K562 (cell line): ENCODE measurements around the gene SCPEP1. TPM values are rescaled to one million over a fixed set of nuclear protein-coding genes. Genes with fewer than 3 reads are reported as not detected.

Experiments used
- E2F3 ChIP-seq: fragments of 250-450 bp; sonication (Bioruptor Pico); IDR thresholded peaks from 2 replicates; pipeline ENCODE4 v1.4.0; 2020; ENCODE audit warnings: mild to moderate bottlenecking
- E2F4 ChIP-seq: sonication (generic); formaldehyde crosslinking; IDR thresholded peaks from 2 replicates; pipeline ENCODE4 v1.8.0; 2022; ENCODE audit warnings: mild to moderate bottlenecking, low read depth, missing genetic modification reagents
- GATA2 ChIP-seq: sonication (generic); formaldehyde crosslinking; IDR thresholded peaks from 2 replicates; pipeline ENCODE4 v1.4.0; 2020; ENCODE audit warnings: mild to moderate bottlenecking, missing genetic modification reagents
- HMG20A ChIP-seq: fragments of 450-650 bp; formaldehyde crosslinking; conservative IDR thresholded peaks from 2 replicates; pipeline ENCODE4 v1.4.0; 2020; ENCODE audit warnings: mild to moderate bottlenecking, mixed read lengths
- MBD2 ChIP-seq: sonication (generic); IDR thresholded peaks from 2 replicates; pipeline ENCODE4 v1.6.1; 2016; ENCODE audit warnings: low read depth, borderline replicate concordance
- PBX2 ChIP-seq, 2 experiments: IDR thresholded peaks in 1 of 2; conservative IDR thresholded peaks in 1 of 2; 2 replicates each; pipeline ENCODE4 v1.6.1; 2016; ENCODE audit warnings: low read depth in 2 of 2, mild to moderate bottlenecking in 1 of 2, missing compliant biosample characterization in 1 of 2, missing genetic modification characterization in 1 of 2, moderate library complexity in 1 of 2
- PHF8 ChIP-seq: fragments of 200-600 bp; sonication (generic); IDR thresholded peaks from 2 replicates; pipeline ENCODE4 v1.6.1; 2012; ENCODE audit warnings: mixed run types, mild to moderate bottlenecking, inconsistent platforms, low read length, moderate library complexity, borderline replicate concordance
- ZBTB40 ChIP-seq, 2 experiments: fragments of 450-650 bp in 1 of 2; sonication (generic) in 1 of 2; formaldehyde crosslinking in 1 of 2; IDR thresholded peaks; 2 replicates each; pipeline versions ENCODE4 v1.7.1 to v1.9.0; 2016 to 2022; ENCODE audit warnings: inconsistent platforms in 1 of 2, mild to moderate bottlenecking in 1 of 2, missing genetic modification reagents in 1 of 2
- ZFX ChIP-seq: sonication (generic); formaldehyde crosslinking; IDR thresholded peaks from 2 replicates; pipeline ENCODE4 v1.8.0; 2022; ENCODE audit warnings: mild to moderate bottlenecking, missing genetic modification reagents, moderate library complexity
- polyA plus RNA-seq, 8 experiments: library from polyadenylated mRNA; depleted of rRNA in 4 of 8; stranded (reverse) in 5 of 8; unstranded in 3 of 8; fragments of >200 nt; fragmentation: Nextera tagmentation in 2 of 8; fragmentation: Illumina TruSeq in 1 of 8; extraction: Ambion mirVana in 2 of 8; extraction: Trizol in 1 of 8; gene quantifications; 2 replicates each; pipeline versions ENCODE4 v1.2.1 to v1.2.3, GENCODE V29; 2011 to 2014; ENCODE audit warnings: inconsistent platforms in 1 of 8, missing spikeins in 1 of 8
- total RNA-seq, 7 experiments: library from RNA; depleted of rRNA in 6 of 7; stranded (reverse); fragments of >200 nt in 6 of 7; fragmentation: Illumina TruSeq in 2 of 7; extraction: Trizol in 2 of 7; gene quantifications; 2 replicates each; pipeline versions ENCODE4 v1.2.1 to v1.2.3, GENCODE V29; 2011 to 2021; ENCODE audit warnings: low replicate concordance in 1 of 7
- TF ChIP-seq, protein P1 (sequence below): fragments of 450-650 bp; conservative IDR thresholded peaks from 2 replicates; pipeline ENCODE4 v1.6.1; 2016; ENCODE audit warnings: missing genetic modification characterization, low read depth, mild to moderate bottlenecking, control low read depth, missing compliant biosample characterization

Gene SCPEP1
- total and polyA plus RNA-seq, 9 of the 15 experiments (the other 6 are each of a cell fraction or from before 2014, with no cell fraction given): 5.1 to 14.8 (median 7.2) TPM

DNA sequence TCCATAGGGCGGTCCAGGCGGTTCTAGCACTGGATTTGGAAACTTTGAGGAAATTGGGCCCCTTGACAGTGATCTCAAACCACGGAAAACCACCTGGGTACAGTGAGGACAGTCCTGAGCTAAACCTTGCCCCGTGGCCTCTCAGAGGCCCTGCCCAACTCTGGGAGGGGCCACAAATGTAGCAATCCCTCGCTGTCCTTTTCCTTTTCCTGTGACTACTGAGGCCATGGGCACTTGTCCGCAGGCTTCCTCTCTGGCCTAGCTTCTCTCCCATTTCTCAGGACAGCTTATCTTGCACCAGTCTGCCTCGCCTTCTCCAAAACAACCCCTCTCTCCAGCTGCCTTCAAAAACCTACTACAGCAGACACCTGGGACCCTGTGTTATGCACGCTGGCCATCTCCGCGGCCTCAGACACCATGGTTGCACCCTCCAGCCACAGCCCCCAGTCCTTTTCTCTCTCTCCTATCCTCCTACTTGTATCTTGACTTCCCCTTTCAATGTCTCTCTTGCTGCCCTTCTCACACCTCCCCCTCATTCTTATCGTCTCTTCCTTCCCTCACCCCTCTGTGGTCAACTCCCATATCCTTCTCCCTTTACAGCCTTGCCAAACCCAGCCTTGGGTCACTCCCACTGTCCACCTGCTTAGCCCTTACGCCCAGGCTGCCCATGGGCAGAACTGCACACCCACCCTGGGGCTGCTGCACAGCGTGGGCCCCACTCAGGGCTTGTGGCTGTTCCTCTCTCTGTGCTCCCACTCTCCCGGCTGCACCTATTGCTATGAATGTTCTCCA lies 7.6 kb downstream of the SCPEP1 start (continued):
- TF ChIP-seq MBD2 (peak; percentile 64; the same call in 1 of the 2 replicates), E2F4 (CRISPR knock-in tag) (no peak), PBX2 (CRISPR knock-in tag; IDR thresholded peaks at IDR 0.05; ENCODE audit: low read depth) (no peak), PBX2 (tag; conservative IDR thresholded peaks at IDR 0.05; ENCODE audit: low read depth) (no peak), E2F3 (CRISPR knock-in tag) (no peak), PHF8 (peak; percentile 48; the same call in 1 of the 2 replicates), GATA2 (peak; percentile 79), ZBTB40 (IDR thresholded peaks at IDR 0.05) (no peak), ZBTB40 (CRISPR knock-in tag; IDR thresholded peaks at IDR 0.05) (no peak), ZFX (CRISPR knock-in tag) (peak; percentile 46; the same call in 1 of the 2 replicates), HMG20A (no peak)
- TF ChIP-seq, protein P1, sequence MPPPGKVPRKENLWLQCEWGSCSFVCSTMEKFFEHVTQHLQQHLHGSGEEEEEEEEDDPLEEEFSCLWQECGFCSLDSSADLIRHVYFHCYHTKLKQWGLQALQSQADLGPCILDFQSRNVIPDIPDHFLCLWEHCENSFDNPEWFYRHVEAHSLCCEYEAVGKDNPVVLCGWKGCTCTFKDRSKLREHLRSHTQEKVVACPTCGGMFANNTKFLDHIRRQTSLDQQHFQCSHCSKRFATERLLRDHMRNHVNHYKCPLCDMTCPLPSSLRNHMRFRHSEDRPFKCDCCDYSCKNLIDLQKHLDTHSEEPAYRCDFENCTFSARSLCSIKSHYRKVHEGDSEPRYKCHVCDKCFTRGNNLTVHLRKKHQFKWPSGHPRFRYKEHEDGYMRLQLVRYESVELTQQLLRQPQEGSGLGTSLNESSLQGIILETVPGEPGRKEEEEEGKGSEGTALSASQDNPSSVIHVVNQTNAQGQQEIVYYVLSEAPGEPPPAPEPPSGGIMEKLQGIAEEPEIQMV (tag): 0 out of 2 replicates have a peak, but pooled peaks have one; percentile 39
